HG02610 (cell line): ENCODE data around the gene BARX1.
"Not testable (repeated sequence)": the region's sequence is repeated elsewhere in the genome, so short reads cannot be mapped to it uniquely, and the experiment has no call there.

Experiments used
- ATAC-seq: cut with Tn5 transposase; IDR thresholded peaks from one replicate; pipeline ENCODE4 v1.9.1; 2021; ENCODE audit warnings: mild to moderate bottlenecking, moderate library complexity; ENCODE audit not compliant: unreplicated experiment

BARX1 gene

DNA sequence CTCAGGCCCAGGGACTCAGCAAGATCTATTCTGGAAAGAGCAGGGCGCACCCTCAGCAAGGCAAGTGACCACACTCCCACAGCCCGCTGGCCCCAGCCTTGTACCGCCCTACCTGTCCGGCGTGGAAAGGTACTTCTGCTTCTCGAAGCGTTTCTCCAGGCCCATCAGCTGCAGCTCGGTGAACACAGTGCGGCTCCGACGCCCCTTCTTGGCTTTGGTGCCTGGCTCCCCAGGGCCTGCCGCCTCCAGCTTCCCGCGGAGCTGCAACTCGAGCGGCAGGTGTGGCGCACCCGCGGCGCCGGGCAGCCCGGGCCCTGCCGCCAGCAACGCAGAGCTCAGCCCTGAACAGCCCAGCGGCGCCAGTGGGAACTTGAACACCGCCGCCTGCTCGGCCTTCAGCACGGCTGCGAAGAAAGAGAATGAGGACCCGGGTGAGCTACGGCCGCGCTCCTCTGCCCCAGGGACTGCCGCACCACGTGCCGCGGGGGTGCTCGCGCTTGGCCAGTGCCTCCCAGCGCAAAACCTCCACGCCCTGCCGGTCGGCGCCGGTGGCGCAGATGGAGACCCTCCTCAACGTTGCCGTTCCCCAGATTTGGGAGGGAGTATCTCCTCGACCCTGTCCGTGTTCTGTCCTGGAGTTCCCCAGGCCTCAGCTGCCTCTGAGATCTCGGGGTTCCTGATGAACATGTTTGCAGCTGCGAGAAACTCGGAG lies 2.2 kb downstream of the BARX1 start:
- no peak for ATAC-seq

DNA sequence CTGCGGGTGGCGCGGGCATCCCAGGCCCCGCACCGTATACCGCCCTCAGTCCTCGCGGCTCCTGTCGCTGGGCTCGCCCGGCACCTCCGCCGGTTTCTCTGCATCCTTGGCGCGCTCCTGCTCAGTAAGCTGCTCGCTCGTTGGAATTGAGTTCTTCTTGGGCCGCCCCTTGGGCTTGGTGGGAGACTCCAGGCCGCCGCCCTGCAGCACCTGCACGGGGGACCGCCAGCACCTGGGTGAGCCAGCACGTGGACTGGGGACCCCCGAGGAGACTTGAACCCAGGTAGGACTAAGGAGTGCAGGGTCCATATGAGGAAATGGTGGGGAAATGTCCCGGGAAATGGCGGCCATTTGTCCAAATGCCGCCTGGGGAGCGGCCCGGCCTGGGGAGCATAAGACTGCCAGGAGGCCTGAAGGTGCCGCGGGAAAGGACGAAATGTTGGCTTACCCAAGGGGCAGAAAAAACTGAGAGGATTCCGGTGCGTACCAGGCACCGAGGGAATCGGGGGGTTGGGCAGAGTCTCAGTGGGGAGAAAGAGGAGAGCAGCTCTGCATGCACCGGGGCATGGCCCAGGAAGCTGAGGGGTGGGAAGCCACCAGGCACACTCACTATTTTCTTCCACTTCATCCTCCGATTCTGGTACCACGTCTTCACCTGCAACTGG lies 2.9 kb downstream of the BARX1 start:
- ATAC-seq = no peak

- no peak for ATAC-seq
Measured at GRCh38 chr9:93951655-93952118, 3.5 kb downstream of the BARX1 start.

- no peak for ATAC-seq
Measured at GRCh38 chr9:93950619-93951601, 4.2 kb downstream of the BARX1 start.

DNA sequence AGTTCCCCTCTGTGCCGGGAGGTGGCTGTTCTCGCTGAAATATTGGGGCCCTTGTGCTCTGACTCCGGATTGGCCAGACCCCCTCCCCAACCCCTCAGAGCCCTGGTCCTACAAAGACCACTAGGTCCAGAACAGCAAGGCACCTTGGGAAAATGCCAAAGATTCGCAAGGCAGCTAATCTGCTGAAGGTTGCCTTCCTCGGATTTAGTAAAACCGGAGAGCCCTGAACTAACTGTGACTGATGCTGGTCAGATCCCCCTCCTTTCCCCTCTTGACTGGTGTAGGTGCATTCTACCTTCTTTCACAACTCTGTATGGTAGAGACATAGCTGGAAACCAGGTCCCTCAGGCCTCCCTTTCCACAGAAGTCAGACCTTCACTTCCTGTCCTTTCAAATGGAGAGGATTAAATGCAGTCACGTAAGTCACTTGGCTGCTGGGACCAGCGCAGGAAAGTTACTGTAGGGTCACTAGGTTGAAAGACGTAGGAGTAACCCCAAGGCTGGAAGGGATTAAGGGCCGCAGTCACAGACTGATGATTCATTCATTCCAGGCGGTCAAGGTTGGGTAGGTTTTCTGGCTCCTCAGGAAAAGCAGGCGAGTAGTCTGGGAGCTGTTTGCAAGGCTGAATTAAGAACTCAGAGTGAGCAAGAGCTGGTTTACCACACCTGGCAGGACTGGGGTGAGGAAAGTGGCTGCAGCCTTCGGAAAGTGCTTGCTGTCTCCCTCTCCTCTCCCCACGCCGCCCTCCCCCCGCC lies 5.3 kb downstream of the BARX1 start:
- no peak for ATAC-seq

DNA sequence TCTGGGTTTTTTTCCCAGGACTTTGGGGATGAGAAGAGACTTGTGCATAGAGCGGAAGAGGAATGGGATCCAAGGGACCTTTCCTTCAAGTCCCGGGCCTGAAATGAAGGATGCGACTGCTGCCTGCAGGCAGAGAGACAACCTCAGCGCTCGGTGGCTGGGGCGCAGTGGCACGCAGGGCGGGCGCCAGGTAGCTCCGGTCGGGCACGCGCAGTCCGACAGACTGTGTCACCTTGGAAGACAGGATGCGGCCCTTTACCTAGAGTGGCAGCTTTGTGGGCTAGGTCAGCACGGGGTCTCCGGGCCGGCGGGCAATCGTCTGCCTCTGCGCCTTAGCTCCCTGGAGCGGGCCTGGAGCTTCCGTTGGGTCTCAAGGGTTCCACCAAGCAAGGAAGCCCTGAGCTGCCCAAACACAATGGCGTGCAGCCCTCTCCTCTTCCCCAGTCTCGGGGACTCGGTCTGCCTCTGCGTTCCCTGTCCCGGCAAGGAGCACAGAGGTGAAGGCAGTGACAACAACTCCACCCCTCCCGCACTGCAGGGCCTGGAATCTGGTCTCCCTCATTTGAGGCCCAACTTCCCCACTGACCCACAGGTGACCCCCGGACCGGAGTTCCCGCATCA lies 6.0 kb downstream of the BARX1 start:
- ATAC-seq = no peak

- ATAC-seq = no peak
Measured at GRCh38 chr9:93948441-93949072, 6.6 kb downstream of the BARX1 start.

GRCh38 chr9:93947409-93948070 lies 7.6 kb downstream of the BARX1 start:
- no peak for ATAC-seq

- ATAC-seq = no peak
Measured at GRCh38 chr9:93946338-93946712, 8.8 kb downstream of the BARX1 start.

DNA sequence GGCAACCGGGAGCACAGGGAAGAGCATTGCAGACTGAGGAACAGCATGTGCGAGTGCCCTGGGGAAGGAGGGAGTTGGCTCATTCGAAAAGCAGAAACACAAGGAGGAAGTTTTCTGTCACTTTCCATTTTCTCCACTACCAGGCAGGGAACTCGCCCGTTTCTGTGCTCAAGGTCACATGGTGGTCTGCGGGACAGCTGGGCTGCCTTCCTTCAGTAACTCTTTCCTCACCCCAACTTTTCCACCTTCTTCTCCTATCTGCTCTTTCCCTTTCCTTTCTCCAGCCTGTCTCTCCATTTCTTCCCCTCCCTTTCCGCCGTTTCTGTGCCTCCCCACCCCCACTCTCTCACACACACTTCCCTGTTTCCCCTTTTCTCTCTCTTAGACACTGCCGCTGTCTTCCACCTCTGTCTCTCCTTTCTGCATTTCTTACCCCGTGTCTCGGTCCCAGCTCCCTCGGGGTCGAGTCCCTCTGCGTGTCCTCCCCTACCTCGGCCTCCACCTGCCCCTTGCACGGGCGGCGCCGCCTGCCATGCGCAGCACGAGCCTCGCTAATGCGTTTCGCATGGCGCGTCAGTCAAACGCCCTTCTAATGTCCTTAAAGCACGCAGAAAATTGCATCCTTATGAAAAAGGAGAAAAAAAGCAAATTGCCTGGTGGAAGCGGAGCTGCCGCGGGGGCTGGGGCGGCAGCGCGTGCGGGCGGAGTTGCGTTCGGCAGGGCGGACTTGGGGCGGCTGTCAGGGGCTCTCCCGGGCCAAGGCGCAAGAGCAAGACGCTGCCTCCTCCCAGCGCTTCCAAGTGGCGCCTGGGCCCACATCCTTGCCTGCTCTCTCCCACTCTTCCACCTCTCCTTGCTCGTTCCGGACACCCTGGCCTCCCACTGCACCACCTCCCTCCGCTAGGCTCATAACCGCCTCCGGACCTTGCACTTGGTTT lies 9.5 kb downstream of the BARX1 start:
- ATAC-seq = no peak

- no peak for ATAC-seq
Measured at GRCh38 chr9:93944011-93944410, 11.1 kb downstream of the BARX1 start.

DNA sequence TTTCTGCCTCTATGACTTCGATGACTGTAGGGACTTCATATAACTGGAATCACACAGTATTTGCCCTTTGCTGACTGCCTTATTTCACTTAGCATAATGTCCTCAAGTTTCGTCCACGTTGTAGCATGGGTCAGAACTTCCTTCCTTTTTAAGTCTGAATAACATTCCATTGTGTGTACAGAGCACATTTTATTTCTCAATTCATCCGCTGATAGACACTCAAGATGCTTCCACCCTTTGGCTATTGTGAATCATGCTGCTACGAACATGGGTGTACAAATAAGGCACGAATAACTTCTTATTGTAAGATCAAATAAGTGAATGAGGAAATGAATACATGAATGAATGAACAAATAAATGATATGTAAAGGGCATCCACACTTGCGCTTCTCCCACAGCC lies 13.0 kb downstream of the BARX1 start:
- ATAC-seq = no peak

DNA sequence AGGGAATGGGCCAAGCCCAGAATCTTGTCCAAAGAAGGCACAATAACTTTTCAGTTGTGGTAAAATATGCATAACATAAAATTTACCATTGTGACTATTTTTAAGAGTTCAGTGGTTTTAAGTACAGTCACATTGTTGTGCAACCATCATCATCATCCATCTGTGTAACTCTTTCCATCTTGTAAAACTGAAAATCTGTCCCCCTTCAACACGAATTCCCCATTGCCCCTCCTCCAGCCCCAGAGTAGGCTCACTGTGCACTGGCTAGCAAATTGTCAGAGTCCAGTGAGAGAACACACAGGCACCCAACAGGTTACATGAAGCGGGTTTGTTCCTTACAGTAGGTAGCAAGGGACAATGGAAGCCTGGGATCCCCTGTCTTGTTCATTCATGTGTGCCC lies 13.7 kb downstream of the BARX1 start:
- ATAC-seq = no peak

- ATAC-seq = no peak
Measured at GRCh38 chr9:93940951-93941350, 14.2 kb downstream of the BARX1 start.

GRCh38 chr9:93939589-93939988 lies 15.6 kb downstream of the BARX1 start:
- not testable (repeated sequence) for ATAC-seq

DNA sequence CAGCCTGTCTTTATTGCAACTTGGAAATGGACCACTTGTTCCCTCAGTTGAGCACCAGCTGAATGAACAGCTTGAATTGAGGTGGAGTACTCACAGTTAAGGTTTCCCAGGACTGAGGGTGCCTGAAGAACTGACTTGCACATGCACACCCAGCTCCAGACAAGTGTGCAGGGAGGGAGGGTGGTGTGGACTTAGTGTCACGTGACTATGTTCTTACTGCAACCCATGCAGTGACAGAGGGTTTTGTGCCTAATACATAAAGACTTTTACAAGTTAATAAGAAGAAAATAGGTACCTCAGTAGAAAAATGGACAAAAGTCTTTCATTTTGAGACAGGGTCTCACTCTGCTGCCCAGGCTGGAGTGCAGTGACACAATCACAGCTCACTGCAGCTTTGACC lies 18.0 kb downstream of the BARX1 start:
- ATAC-seq = no peak

DNA sequence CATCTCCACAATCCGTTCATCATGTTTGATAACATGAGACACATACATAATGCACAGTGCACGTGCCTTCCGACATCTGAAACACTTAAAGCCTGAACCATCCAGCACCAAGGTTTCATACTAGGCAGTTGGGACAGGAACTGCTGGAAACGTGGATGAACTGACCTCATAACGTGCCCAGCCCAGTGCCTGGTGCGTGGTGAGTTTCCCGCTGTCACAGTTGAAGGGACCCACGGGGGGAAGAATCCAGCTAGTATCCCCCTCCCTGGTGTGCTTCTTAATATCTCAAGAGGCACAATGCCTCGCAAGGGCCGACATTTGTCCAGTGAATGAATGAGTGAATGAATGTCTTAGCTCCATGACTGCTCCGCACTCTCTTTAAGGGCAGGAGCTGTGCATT lies 23.2 kb downstream of the BARX1 start:
- no peak for ATAC-seq

DNA sequence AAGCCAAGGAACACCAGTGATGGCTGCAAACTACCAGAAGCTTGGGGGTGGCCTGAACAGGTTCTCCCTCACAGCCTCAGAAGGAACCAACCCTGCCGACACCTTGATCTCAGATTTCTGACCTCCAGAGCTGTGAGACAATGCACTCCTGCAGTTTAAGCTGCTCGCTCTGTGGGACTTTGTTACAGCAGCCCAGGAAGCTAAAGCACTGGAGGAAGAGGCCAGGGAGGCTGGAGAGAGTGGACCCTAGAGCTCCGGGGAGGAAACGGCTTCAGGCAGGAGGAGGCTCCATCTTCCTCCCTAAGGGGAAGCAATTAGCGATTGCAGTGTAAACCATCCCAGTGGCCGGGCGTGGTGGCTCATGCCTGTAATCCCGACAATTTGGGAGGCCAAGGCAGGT lies 25.1 kb downstream of the BARX1 start:
- ATAC-seq = no peak
